ENCODE results near the gene SCN10A. TPM values are rescaled to one million over a fixed set of nuclear protein-coding genes. Genes with fewer than 3 reads are reported as not detected.
A peak's percentile ranks its signal among the peaks of the same experiment; 100 is the strongest.

Gene SCN10A
- polyA plus RNA-seq, 1 of the 3 experiments (the other 2 are of a cell fraction): not detected

- TF ChIP-seq FOXJ3 (CRISPR knock-in tag; IDR thresholded peaks at IDR 0.05): no peak
- no peak for TF ChIP-seq MXI1 (IDR thresholded peaks at IDR 0.05; ENCODE audit: low read depth, low read length)
- TF ChIP-seq SMC3 (IDR thresholded peaks at IDR 0.05; ENCODE audit: low read depth, low read length): no peak
- TF ChIP-seq RAD21 (IDR thresholded peaks at IDR 0.05; ENCODE audit: low read length): no peak
- TF ChIP-seq SIN3A (IDR thresholded peaks at IDR 0.05; ENCODE audit: borderline replicate concordance, low read depth, low read length): peak; percentile 52; the same call in 1 of the 2 replicates
- no peak for TF ChIP-seq EZH2phosphoT487 (IDR thresholded peaks at IDR 0.05; ENCODE audit: borderline replicate concordance, low read depth)
- TF ChIP-seq JUND (IDR thresholded peaks at IDR 0.05): peak; percentile 93
- TF ChIP-seq TAF1 (IDR thresholded peaks at IDR 0.05; ENCODE audit: borderline replicate concordance, low read depth, low read length): 0 out of 2 replicates have a peak, but pooled peaks have one; percentile 22
- peak; percentile 92 for TF ChIP-seq TCF12 (IDR thresholded peaks at IDR 0.05)
- peak; percentile 51 for TF ChIP-seq MAX (IDR thresholded peaks at IDR 0.05; ENCODE audit: low read depth)
- TF ChIP-seq CHD2 (IDR thresholded peaks at IDR 0.05; ENCODE audit: low read length, partially characterized antibody): no peak
- TF ChIP-seq ELF1 (IDR thresholded peaks at IDR 0.05): no peak
These were observed 18.1 kb upstream of the SCN10A start (continued) for GRCh38 chr3:38834110-38834509.

GRCh38 chr3:38829404-38829803 is 13.4 kb upstream of the SCN10A start:
- Histone ChIP-seq H3K4me2 (peak overlapping the region; percentile 48), H3K27me3 (ENCODE audit: insufficient read depth) (no peaks in the 10 kb centered on the region), H3K4me1 (ENCODE audit: control insufficient read depth in 1 of 2, insufficient read depth in 2 of 2, low read depth in 1 of 2, low read length in 1 of 2) (peaks cover 15 to 16% of the 10 kb centered on the region in 2 experiments; a peak in 3 of 4 replicates), H3K9me2 (no peaks in the 10 kb centered on the region), H3K27ac (ENCODE audit: low read depth in 2 of 2, low read length in 1 of 2) (peak overlapping the region in 1 of 2 experiments; percentile 47; a peak in 3 of 4 replicates), H3K36me3 (replicated peaks in 1 of 2; ENCODE audit: control insufficient read depth in 1 of 2, insufficient read depth in 2 of 2, low read length in 1 of 2) (no peaks in the 10 kb centered on the region), H3K79me2 (ENCODE audit: insufficient read depth) (no peaks in the 10 kb centered on the region), H3F3A (replicated peaks; ENCODE audit: insufficient read depth) (peaks cover 3% of the 10 kb centered on the region), H3K9me3 (no peaks in the 10 kb centered on the region), H3K4me3 (ENCODE audit: low read depth in 2 of 2, low read length in 1 of 2) (no peak overlapping the region), H3K9ac (peak overlapping the region; percentile 36; the same call in 1 of the 2 replicates), H2AFZ (ENCODE audit: low read depth) (peak overlapping the region; percentile 54; the same call in 1 of the 2 replicates), H4K20me1 (ENCODE audit: insufficient read depth) (no peaks in the 10 kb centered on the region)
- peak; percentile 14 for DNase-seq
- POLR2A ChIA-PET: no interaction called here
- 68% methylated on average over 5 of the region's 6 CpGs for whole genome bisulfite sequencing (ENCODE audit: low lambda C conversion rate)
- CTCF ChIA-PET: interaction anchor here (0.6 to 3.1 kb wide), 4 partner anchors 14 to 171 kb away, joined by 3 to 21 read pairs (median 4); no protein-coding TSS in a partner anchor
- TF ChIP-seq CTCF (IDR thresholded peaks at IDR 0.05) (no peak), USF1 (IDR thresholded peaks at IDR 0.05; ENCODE audit: borderline replicate concordance, low read depth) (no peak), IRF3 (IDR thresholded peaks at IDR 0.05; ENCODE audit: low read depth, low read length) (no peak), MAX (IDR thresholded peaks at IDR 0.05; ENCODE audit: low read depth) (no peak), TAF1 (IDR thresholded peaks at IDR 0.05; ENCODE audit: borderline replicate concordance, low read depth, low read length) (no peak), MEF2A (IDR thresholded peaks at IDR 0.05; ENCODE audit: borderline replicate concordance, low read depth) (no peak), EZH2phosphoT487 (IDR thresholded peaks at IDR 0.05; ENCODE audit: borderline replicate concordance, low read depth) (no peak), JUND (IDR thresholded peaks at IDR 0.05) (no peak), ELF1 (IDR thresholded peaks at IDR 0.05) (no peak)

Data from SK-N-SH (cell line).